Measurements from ENCODE around the gene STUM. TPM values are rescaled to one million over a fixed set of nuclear protein-coding genes. Genes with fewer than 3 reads are reported as not detected.

The STUM gene
- total and polyA plus RNA-seq, 2 experiments from 2014 or later = 0.23 to 1.3 TPM

GRCh38 chr1:226581650-226582330 lies 33.2 kb downstream of the STUM start:
- H3K4me2 ChIP-seq = no peak overlapping the region
- H3K36me3 ChIP-seq (ENCODE audit: insufficient read depth) = no peaks in the 10 kb centered on the region
- H3K4me3 ChIP-seq = no peak overlapping the region
- ATAC-seq (no peak), DNase-seq (ENCODE audit: low spot score) (no peak)
- no peak overlapping the region for H3K27ac ChIP-seq (ENCODE audit: low read depth)
- TF ChIP-seq EZH2 (IDR thresholded peaks at IDR 0.05; ENCODE audit: low read depth, unreplicated experiment) = no peak
- TF ChIP-seq ZNF331 (CRISPR knock-in tag; IDR thresholded peaks at IDR 0.05; ENCODE audit: low read depth) = no peak
- no peak for TF ChIP-seq ZNF114 (CRISPR knock-in tag; IDR thresholded peaks at IDR 0.05)
- TF ChIP-seq CREB1 (CRISPR knock-in tag; IDR thresholded peaks at IDR 0.05; ENCODE audit: low read depth) = no peak
- TF ChIP-seq, protein P1, sequence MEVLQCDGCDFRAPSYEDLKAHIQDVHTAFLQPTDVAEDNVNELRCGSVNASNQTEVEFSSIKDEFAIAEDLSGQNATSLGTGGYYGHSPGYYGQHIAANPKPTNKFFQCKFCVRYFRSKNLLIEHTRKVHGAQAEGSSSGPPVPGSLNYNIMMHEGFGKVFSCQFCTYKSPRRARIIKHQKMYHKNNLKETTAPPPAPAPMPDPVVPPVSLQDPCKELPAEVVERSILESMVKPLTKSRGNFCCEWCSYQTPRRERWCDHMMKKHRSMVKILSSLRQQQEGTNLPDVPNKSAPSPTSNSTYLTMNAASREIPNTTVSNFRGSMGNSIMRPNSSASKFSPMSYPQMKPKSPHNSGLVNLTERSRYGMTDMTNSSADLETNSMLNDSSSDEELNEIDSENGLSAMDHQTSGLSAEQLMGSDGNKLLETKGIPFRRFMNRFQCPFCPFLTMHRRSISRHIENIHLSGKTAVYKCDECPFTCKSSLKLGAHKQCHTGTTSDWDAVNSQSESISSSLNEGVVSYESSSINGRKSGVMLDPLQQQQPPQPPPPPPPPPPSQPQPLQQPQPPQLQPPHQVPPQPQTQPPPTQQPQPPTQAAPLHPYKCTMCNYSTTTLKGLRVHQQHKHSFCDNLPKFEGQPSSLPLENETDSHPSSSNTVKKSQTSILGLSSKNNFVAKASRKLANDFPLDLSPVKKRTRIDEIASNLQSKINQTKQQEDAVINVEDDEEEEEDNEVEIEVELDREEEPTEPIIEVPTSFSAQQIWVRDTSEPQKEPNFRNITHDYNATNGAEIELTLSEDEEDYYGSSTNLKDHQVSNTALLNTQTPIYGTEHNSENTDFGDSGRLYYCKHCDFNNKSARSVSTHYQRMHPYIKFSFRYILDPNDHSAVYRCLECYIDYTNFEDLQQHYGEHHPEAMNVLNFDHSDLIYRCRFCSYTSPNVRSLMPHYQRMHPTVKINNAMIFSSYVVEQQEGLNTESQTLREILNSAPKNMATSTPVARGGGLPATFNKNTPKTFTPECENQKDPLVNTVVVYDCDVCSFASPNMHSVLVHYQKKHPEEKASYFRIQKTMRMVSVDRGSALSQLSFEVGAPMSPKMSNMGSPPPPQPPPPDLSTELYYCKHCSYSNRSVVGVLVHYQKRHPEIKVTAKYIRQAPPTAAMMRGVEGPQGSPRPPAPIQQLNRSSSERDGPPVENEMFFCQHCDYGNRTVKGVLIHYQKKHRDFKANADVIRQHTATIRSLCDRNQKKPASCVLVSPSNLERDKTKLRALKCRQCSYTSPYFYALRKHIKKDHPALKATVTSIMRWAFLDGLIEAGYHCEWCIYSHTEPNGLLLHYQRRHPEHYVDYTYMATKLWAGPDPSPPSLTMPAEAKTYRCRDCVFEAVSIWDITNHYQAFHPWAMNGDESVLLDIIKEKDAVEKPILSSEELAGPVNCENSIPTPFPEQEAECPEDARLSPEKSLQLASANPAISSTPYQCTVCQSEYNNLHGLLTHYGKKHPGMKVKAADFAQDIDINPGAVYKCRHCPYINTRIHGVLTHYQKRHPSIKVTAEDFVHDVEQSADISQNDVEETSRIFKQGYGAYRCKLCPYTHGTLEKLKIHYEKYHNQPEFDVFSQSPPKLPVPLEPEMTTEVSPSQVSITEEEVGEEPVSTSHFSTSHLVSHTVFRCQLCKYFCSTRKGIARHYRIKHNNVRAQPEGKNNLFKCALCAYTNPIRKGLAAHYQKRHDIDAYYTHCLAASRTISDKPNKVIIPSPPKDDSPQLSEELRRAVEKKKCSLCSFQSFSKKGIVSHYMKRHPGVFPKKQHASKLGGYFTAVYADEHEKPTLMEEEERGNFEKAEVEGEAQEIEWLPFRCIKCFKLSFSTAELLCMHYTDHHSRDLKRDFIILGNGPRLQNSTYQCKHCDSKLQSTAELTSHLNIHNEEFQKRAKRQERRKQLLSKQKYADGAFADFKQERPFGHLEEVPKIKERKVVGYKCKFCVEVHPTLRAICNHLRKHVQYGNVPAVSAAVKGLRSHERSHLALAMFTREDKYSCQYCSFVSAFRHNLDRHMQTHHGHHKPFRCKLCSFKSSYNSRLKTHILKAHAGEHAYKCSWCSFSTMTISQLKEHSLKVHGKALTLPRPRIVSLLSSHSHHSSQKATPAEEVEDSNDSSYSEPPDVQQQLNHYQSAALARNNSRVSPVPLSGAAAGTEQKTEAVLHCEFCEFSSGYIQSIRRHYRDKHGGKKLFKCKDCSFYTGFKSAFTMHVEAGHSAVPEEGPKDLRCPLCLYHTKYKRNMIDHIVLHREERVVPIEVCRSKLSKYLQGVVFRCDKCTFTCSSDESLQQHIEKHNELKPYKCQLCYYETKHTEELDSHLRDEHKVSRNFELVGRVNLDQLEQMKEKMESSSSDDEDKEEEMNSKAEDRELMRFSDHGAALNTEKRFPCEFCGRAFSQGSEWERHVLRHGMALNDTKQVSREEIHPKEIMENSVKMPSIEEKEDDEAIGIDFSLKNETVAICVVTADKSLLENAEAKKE (CRISPR knock-in tag; IDR thresholded peaks at IDR 0.05) = no peak
- no peak for TF ChIP-seq EZH2phosphoT487 (IDR thresholded peaks at IDR 0.05; ENCODE audit: unreplicated experiment)
- TF ChIP-seq CTCF (conservative IDR thresholded peaks at IDR 0.05; ENCODE audit: low read depth in 2 of 2) = no peak
- TF ChIP-seq STAT1 (IDR thresholded peaks at IDR 0.05; ENCODE audit: unreplicated experiment) = no peak
- TF ChIP-seq, protein P2, sequence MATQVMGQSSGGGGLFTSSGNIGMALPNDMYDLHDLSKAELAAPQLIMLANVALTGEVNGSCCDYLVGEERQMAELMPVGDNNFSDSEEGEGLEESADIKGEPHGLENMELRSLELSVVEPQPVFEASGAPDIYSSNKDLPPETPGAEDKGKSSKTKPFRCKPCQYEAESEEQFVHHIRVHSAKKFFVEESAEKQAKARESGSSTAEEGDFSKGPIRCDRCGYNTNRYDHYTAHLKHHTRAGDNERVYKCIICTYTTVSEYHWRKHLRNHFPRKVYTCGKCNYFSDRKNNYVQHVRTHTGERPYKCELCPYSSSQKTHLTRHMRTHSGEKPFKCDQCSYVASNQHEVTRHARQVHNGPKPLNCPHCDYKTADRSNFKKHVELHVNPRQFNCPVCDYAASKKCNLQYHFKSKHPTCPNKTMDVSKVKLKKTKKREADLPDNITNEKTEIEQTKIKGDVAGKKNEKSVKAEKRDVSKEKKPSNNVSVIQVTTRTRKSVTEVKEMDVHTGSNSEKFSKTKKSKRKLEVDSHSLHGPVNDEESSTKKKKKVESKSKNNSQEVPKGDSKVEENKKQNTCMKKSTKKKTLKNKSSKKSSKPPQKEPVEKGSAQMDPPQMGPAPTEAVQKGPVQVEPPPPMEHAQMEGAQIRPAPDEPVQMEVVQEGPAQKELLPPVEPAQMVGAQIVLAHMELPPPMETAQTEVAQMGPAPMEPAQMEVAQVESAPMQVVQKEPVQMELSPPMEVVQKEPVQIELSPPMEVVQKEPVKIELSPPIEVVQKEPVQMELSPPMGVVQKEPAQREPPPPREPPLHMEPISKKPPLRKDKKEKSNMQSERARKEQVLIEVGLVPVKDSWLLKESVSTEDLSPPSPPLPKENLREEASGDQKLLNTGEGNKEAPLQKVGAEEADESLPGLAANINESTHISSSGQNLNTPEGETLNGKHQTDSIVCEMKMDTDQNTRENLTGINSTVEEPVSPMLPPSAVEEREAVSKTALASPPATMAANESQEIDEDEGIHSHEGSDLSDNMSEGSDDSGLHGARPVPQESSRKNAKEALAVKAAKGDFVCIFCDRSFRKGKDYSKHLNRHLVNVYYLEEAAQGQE (IDR thresholded peaks at IDR 0.05; ENCODE audit: unreplicated experiment) = no peak
- TF ChIP-seq, protein P3, sequence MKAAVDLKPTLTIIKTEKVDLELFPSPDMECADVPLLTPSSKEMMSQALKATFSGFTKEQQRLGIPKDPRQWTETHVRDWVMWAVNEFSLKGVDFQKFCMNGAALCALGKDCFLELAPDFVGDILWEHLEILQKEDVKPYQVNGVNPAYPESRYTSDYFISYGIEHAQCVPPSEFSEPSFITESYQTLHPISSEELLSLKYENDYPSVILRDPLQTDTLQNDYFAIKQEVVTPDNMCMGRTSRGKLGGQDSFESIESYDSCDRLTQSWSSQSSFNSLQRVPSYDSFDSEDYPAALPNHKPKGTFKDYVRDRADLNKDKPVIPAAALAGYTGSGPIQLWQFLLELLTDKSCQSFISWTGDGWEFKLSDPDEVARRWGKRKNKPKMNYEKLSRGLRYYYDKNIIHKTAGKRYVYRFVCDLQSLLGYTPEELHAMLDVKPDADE (IDR thresholded peaks at IDR 0.05) = no peak
- no peaks in the 10 kb centered on the region for H3K9me2 ChIP-seq (ENCODE audit: insufficient read depth)
- Mint-ChIP-seq H3K27me3 (ENCODE audit: insufficient read depth, low read depth, poor library complexity) (peaks cover 7% of the 10 kb centered on the region), H3K4me1 (peaks cover 8% of the 10 kb centered on the region; the same call in 1 of the 3 replicates), H3K4me3 (no peak overlapping the region), H3K27ac (no peak overlapping the region), H3K9me3 (no peaks in the 10 kb centered on the region), H3K36me3 (ENCODE audit: low read depth) (no peaks in the 10 kb centered on the region)
- H3K79me2 ChIP-seq (replicated peaks; ENCODE audit: insufficient read depth) = no peaks in the 10 kb centered on the region
- H3K4me1 ChIP-seq (ENCODE audit: insufficient read depth) = no peaks in the 10 kb centered on the region
- no peaks in the 10 kb centered on the region for H3K27me3 ChIP-seq (ENCODE audit: insufficient read depth)
- H3F3A ChIP-seq (replicated peaks; ENCODE audit: low read depth) = no peaks in the 10 kb centered on the region
- H2AFZ ChIP-seq = no peak overlapping the region
- no peaks in the 10 kb centered on the region for H4K20me1 ChIP-seq (replicated peaks; ENCODE audit: insufficient read depth)
